Activated CD4-positive, alpha-beta T cell treated with anti-CD3 and anti-CD28 coated beads for 1 hour (primary cell): ENCODE data around the gene BRD1.
"Not testable (repeated sequence)": the region's sequence is repeated elsewhere in the genome, so short reads cannot be mapped to it uniquely, and the experiment has no call there.

Experiments used
- DNase-seq: peaks from one replicate; pipeline ENCODE4 v3.0.0-alpha.2; 2020

Gene BRD1

DNA sequence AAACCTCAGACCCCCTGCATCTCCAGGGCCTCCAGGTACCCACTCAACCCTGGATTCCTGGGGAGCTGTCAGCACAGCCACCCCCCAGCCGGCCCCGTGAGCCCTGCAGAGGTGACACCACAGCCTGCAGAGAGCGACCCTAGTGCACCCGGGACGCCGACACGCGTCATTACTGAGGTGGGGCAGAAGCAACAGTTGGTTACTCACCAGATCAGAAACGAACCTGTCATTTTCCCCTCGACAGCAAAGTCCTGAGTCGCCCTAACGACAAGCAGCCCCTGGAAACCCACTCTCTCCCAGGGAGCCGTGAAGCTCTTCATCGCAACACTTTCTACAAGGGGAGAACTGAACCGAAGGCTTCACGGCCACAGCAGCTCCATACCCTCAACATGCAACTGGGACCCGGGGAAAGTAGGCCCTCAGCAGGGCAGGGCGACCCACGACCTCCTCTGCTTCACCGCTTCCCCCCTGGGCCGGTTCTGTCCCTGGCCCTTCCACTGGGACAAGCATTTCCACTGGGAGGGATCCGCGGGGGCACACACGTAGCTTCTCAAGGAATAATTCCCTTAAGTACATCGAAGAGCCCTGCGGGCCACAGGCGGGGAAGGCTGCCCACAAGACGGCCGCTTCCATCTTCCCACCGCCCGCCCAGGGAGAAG lies 1.6 kb downstream of the BRD1 start:
- DNase-seq = peak; percentile 55

DNA sequence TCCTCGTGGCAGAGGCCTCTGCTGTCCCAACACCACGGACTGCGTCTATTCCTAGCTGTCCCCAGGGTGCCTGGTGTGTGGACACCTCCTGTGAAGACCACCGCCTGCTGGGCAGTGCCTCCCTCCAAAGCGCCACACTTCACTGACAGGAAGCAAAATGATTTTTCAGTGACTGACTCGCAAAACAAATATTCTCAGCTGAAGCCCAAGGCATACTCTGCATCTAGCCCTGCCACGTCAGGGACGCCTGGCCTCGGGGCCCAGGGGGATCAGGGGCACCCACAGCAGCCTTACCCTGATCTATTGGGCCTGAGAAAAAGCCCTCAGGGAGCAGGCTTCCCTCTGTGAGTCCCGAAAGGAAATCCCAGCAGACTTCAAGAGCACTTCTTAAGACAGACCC lies 2.2 kb downstream of the BRD1 start:
- DNase-seq = no peak

DNA sequence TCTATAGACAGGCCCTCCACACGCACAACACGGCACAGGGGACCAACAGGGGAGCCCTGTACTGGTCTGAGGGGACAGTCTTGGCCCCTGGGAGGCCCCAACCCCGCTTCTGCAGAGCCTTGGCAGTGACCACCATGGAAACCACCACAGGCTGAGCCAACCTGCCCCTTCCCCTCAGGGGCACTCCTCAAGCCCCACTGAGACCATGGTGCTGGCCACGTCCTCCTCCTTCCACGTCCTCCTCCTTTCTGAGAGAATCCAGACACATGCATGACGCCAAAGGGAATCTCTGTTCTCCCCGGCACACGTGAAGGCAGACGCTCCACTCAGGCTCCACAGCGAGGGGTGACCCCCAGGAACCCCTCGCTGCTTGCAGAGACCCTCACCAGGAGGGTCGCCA lies 2.7 kb downstream of the BRD1 start:
- DNase-seq = no peak

DNA sequence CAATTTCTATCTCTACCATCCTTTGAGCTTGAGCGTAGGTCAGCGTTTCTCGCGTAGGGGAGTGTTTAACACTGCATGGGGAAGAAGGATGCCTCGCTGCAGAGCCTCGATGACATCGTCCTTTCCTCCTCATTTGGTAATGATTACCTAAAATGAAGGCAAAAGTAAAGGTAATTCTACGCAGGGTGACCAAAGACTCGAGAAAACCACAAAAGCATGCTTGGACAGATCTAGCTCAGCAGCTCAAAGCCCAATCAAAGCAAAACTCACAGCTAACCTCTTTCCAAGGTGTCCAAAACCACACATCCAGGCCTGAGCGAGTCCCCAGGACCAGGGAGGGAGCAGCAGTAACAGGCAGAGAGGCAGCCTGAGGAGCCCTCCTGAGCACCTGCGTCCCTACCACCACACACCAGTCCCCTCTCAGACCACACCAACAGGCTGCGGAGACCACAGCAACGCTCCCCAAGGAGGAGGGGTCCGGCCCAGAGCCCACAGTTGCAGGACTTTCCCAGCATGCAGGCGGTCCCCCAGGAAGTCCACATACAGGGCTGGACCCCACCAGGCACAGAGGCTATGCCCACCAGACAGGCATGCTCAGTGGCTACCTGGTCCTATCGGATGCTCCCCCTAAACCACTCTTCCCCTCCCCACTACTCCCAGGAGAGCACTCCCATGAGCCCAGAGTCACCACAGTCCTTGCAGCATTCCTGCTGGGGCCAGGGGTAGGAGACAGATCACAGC lies 3.3 kb downstream of the BRD1 start:
- DNase-seq = no peak

DNA sequence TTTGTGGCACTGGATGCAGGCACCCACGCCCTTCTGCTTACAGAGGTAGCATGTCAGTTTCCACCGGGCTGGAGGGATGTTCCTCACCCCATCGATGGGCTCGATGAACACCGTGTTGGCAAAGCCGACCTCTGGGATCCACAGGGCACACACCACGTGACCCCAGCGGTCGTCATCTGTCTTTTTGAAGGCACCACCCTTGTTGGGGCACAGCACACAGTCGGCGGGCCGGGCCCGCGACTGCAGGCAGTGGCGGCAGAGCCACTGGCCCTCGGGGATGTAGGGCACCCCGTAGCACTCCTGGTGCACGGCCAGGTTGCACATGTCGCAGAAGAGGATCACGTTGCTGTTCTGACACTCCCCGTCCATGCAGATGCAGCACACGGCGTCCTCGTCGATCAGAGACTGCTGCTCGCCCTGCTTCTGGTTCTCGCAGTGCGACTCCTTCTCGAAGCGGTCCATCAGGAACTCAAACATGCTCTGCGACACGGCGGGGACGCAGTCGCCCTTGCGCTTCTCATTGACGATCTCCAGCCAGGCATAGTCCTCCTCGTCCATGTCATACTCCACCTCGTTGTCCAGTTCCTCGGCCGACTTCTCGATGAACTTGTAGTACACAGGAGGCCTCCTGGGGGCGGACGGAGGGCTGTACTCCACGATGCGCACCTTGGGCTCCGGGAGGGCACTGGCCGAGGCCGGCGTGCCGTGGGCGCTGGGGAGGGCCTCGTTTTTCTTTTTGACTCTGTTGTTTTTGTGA lies 4.2 kb downstream of the BRD1 start:
- no peak for DNase-seq

DNA sequence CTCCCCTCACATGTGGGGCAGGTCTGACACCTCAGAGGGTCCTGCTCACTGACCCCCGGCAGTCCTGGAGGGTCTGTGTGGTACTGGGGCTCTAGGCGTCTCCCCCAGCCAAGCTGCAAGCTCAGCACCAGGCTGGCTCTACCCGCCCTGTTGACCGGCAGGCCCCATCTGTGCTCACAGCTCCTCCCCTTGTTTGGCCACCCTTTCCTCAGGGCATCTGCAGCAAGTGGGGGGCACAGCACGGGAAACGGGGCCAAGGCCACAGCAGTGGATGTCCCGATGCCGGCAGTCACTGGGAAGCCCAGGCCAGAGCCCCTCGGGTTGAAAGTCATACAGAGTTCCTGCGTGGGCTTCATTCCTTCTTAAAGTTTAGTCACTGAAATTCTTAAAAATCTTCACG lies 5.9 kb downstream of the BRD1 start:
- not testable (repeated sequence) for DNase-seq

DNA sequence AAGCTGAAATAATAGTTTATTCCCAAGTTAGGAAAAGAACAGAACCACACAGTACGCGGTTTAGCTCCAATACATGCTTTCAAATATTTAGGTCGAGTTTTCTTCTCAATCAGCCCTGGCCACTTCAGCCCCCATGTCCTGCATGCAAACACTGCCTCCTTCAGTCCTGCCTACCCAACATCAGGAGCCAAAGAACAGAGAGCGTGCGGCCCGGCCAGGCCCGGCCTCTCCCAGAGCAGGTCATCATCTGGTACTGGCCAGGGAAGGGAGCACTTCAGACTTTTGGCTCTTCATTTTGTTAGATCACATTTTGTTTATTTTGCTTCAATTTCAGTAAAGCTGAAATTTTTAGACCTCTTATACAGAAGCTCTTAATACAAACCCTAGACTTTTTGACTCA lies 6.7 kb downstream of the BRD1 start:
- no peak for DNase-seq

DNA sequence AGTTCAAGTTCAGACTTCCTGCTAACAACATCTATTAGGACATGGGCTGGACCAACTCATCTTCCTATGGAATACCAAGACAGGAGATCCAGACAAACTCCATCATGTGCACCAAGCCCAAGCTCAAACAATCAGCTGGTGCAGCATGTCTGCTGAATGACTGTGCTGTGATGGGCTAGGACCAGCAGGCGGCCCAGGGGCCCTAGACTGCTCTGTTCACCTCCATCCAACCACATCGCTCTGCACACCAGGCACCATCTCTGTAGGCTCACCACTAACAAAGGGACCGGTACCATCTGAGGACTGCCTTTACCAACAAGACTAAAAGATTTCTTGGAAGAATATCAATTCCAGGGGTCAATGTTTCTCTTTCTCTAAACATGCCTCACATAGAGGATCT lies 10.3 kb downstream of the BRD1 start:
- no peak for DNase-seq

DNA sequence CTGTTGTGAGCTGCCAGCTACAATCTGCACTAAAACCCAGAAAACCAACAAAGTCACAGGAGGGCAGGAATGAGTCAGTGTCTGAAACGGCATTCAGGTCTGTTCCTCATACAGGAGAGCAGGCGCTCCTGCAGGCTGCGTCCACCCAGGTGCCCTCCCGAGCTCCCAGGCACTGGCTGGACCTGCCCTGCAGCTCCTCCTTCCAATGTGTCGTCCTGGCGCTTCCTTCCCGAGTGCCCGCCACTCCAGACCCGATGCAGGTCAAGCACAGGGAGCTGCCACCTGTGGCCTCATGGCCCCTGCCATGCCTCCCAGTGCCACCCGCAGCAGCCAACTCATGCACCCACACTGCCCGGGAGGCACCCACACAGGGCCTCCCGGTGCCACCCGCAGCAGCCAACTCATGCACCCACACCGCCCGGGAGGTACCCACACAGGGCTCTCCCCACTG lies 12.0 kb downstream of the BRD1 start:
- DNase-seq = no peak

DNA sequence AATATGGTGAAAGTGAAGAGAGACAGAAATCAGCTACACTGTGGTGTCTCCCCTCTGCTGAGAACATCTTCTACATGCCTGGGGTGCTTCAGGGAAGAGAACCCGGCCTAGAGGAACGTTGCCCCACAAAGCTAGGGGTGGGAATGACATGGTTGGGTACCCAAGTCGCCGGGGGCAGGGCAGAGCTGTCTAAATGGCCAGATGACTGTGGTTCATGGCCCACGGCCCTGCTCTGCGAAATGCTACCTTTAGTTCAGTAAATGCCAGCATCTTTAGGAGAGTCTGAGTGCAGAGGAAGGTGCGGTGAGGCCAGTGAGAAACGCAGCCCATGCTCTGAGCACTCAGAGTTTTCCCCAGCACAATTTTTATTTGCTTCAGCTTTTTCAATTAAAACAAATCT lies 12.8 kb downstream of the BRD1 start:
- DNase-seq = no peak

DNA sequence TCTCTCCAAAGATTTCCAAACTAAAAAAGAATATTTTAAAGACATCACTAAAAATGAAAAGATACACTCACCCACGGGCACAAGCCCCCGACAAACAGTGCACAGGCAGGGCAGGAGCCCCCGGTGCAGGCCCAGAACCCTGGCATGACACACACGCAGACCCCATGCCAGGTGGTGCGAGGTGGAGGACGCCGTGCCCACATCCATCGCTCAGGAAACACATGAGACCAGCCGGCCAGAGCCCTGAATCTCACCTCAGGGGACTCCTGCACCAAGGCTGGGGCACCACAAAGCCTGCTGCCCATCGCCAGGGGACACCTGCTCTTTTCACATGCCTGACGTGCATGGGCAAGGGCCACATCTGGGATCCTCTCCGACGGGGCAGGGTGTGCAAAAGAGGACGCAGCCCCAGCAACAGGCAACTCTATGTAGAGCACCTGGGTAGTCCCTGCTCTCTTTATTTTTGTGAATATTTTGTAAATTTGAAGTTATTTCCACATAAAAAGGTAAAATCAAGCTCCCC lies 13.4 kb downstream of the BRD1 start:
- no peak for DNase-seq

DNA sequence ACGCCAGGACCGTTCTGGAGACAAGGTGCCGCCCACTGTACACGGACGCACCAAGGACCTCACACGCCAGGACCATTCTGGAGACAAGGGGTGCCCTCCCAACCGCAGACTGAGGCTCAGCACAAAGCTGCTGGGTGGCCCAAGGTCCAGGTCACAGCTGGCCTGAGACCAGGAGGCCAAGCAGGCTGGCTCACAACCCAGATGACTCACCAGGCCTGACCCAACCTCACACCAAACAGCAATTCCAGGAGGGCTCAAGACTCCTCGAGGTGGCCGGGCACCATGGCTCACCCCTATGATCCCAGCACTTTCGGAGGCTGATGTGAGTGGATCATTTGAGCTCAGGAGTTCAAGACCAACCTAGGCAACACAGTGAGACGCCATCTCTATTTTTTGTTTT lies 14.8 kb downstream of the BRD1 start:
- no peak for DNase-seq

DNA sequence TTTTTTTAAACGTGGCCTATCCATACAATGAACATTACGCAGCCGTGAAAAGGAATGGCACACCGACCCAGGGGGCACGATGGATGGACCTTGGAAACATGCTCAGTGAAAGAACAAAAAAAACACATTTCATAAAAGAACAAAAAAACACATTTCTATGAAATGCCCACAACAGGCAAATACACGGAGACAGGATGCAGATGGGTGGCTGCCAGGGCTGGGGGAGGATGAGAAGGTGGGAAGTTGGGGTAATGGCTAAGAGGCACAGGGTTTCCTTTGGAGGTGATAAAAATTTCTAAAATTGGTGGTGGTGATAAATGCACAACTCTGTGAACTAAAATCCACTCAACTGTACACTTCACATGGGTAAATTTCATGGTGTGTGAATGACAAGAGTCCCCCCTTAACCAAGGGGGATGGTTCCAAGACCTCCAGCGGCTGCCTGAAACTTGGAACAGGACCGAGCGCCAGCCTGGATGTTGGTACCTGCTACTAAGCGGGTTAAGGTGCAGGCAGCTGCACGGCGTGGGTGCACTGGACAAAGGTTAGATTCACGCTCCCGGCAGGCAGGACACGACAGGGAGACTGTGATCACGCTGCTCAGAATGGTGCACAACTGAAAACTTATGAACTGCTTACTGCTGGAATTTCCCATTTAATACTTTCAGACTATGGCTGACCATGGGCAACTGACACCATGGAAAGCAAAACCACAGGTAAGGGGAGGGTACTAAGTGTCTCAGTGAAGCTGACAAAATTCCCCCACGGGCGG lies 16.5 kb downstream of the BRD1 start:
- DNase-seq = no peak

DNA sequence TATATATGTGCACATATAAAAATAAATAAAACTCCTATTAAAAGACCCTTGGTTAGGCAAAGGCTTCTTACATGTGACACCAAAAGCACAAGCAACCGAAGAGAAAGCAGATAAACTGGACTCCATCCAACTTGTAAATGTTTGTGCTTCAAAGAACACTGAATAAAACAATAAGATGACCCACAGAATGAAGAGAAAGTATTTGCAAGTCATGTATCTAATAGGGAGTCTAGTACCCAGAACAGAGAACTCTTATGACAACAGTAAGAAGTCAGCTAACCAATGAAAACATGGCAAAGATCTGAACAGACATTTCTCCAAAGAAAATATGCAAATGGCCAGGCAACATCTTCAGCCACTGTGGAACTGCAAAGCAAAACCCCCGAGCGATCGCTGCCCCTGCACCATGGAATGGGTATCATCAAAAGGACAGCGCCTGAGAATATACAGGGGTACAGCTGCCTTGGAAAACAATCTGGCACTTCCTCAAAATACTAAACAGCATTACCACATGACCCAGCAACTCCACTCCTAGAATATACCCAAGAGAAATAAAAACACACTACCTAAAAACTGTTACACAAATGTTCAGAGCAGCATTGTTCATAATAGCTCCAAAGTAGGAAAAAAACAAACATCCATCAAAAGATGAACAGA lies 17.2 kb downstream of the BRD1 start:
- no peak for DNase-seq

DNA sequence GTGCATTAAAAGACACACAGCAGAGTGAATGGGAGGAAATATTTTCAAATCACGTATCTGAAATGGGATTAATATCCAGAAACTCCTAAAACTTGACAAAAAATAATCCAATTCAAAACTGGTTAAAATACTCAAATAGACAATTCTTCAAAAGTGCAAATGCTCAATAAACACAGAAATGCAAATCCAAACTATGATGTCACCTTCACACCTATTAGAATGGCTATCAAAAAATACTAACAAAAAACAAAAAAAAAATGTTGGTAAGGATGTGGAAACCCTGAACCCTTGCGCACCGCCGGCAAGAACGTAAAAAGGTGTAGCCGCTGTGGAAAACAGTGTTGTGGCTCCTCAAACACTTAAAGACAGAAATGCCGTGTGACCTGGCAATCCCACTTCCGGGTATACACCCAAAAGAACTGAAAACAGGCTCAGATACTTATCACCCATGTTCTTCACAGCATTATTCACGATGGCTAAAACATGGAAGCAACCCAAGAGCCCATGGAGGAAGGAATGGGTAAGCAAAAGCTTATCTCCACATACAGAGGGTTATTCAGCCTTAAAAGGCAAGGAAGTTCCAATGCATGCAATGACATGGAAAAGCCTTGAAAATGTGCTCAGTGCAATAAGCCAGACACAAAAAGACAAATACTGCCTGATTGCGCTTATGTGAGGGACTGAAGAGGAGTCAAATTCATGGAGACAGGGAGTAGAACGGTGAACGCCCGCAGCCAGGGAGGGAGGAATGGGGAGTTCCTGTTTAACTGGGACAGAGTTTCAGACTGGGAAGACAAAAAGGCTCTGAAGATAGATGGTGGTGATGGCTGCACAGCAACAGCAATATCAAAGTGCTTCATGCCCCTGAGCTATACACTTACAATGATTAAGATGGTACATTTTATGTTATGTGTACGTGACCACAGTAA lies 19.6 kb downstream of the BRD1 start:
- no peak for DNase-seq

DNA sequence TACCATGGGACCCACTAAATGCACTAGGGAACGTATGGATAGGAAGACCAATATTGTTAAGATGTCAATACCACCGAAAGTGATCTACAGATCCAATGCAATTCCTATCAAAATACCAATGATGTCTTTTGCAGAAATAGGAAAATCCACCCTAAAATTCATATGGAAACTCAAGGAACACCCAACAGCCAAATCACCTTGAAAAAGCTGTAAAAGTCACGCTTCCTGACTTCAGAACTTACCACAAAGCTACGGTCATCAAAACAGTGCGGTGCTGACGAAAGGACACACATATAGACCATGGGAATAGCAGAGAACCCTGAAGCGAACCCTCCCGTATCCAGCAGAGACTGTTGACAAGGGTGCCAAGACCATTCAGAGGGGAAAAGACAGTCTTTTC lies 20.5 kb downstream of the BRD1 start:
- DNase-seq = no peak

DNA sequence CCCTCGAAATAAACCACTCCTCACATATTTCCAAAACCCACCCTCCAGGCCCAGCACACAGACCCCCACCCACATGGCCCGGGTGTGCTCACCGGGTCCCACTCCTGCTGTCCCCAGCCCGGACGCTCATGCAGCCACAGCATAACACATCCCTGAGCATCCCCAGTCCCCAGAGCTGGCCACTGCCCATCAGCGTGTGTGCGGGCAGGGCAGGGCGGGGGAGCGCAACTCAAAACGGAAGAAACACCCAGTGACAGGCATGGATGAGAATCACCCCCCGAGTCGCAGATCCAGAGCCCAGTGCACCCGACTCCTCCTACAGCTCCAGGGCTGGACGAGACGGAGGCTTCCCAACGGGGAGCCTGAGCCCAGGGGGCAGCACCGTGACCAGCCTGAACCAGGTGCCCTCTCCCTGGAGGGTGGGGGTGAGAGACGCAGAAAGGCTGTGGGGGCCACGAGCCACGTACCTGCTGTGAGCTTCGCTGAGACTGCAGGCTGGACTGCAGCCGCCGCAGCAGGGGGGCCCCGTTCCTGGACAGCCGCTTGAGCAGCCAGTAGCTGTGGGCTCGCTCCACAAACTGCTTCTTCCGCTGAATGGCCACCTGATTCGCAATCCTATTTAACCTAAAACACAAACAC lies 23.8 kb downstream of the BRD1 start:
- no peak for DNase-seq

DNA sequence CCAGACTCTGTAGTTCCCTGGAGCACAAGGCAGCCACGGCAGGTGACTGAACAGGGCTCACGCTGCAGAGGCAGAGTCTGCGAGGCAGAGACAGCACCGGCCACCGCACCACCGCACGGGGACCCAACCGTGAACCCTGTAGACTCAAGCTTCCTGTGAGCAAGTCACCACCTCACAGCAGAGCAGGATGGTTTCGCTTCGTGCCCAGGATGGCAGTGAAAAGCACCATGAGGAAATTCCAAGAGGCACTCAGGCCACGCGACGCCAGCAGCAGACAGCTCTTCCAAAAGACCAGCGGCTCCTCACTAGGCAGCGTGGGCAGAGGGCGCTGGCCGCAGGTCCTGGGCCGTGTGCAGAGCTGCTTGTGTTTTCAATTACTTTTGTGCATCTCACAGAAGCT lies 24.5 kb downstream of the BRD1 start:
- no peak for DNase-seq

DNA sequence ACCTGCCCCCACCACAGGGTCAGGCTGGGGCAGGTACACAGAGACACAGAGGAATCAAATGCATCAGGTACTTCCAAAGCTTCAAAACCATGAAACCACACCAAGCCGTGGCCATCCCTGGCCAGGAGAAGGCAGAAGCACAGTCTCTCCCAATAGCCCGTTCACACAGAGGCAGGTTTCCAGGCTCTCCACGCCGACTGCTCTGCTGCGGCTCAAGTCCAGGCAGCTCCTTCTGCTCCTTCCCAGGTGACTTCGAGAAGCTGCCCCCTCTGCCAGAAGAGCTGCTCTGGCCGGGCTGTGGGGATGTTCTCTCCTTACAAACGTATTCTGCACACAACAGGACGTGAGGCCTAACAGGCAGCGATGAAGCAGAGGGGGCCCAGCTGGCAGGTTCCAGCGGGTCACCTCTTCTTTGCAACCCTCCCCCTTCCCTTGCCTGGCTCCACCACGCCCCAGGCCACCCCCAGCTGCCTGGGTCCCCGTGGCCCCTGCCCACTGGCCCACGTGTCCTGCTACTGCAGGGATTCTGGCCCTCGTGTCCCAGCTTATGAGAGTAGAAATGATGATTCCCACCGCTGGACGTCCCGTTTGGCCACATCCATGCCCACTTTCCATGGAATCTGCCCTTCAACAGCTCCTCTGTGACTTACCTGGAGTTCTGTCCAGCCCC lies 26.1 kb downstream of the BRD1 start:
- no peak for DNase-seq
